GM21360 (cell line): ENCODE measurements around the gene CRB1.

Experiments
- ATAC-seq: cut with Tn5 transposase; IDR thresholded peaks from one replicate; pipeline ENCODE4 v1.9.1; 2021; ENCODE audit warnings: mild to moderate bottlenecking, moderate library complexity; ENCODE audit not compliant: unreplicated experiment

The CRB1 gene

GRCh38 chr1:197268012-197268411 lies at the start of gene CRB1:
Gene CRB1 (plus strand): TSS chr1:197268252. CDS start chr1:197268413, 161 bp downstream.
- no peak for ATAC-seq

- no peak for ATAC-seq
Observed at GRCh38 chr1:197218857-197219256, 49.2 kb upstream of the CRB1 start.

DNA sequence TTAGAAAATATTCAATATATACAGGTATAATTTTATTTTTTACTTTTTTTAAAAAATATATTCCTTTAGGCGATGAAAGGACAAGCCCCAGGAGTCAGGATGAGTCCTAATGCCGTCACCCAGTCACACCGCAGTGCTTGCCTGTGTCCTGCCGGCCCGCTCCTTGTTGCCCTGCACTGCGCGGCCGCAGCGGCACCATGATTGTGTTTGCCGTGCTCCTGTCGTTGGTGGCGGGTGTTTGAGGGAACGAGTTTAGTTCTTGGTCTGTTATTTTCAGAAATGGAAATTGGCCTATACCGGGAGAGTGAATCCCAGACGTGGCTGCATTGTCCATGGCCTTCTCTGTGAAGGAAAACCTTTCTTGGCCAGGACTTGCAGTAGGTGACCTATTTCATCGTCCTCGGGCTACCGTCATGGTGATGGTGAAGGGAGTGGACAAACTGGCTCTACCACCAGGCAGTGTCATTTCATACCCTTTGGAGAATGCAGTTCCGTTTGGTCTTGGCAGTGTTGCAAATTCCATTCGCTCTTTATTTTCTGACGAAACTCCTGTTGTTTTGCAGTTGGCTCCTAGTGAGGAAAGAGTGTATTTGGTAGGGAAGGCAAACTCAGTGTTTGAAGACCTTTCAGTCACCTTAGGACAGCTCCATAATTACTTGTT lies 45.9 kb upstream of the CRB1 start:
- ATAC-seq = no peak

- no peak for ATAC-seq
Observed at GRCh38 chr1:197222780-197223179, 45.3 kb upstream of the CRB1 start.

DNA sequence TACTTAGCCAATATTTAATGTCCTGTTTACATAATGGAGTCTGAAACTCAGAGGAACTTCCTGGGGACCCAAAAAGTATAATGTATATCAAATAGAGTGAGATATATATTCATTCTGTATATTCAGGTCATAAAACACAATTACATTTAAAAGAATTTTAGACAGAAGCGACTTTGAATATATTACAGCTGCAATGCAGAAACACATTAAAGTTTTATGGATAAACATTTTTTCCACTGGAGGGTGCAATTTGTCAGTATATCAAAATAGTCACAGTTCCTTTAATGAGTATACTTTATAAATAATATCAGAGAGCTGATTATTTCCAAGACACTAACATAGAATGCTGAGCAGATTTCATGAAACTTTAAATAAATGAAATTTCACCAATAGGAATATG lies 43.9 kb upstream of the CRB1 start:
- no peak for ATAC-seq

- ATAC-seq = no peak
Observed at GRCh38 chr1:197225611-197226010, 42.4 kb upstream of the CRB1 start.

- no peak for ATAC-seq
Observed at GRCh38 chr1:197234581-197234980, 33.5 kb upstream of the CRB1 start.

- no peak for ATAC-seq
Observed at GRCh38 chr1:197235355-197235754, 32.7 kb upstream of the CRB1 start.

DNA sequence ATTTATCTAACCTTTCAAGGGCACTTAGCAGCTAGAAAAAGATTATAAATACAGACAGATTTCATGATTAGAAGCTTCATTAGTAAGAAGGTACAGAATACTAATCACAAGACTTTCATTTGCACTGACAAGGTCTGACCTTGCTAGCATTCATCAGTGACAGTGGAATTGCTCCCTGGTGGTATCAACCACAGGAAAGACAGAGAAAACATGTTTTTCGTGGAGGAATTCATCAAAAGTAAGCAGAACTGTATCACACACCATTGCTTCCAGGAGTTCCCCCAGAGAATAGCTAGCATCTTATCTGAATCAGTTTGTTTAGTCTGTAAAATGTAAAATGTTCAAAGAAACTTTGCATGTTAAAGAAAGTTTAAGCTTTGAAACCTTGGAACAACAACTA lies 20.6 kb upstream of the CRB1 start:
- ATAC-seq = no peak

DNA sequence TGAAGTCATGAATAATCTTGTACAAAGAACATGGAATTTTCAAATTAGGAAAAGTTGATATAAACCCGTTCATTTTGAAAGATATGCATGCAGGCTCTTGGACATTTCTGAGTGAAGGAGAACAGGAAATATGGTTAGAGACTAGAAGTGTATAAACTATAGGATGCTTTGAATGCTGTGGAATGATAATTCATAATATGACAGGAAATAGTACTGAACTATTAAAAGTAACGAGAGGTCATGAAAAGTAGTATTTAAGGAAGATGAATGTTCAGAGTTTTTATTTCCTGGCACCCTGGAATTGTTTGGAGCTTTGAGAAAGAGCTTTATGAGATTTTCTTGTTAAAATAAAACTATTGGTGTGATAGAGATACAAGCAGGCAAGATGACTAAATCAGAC lies 18.7 kb upstream of the CRB1 start:
- no peak for ATAC-seq

- no peak for ATAC-seq
Observed at GRCh38 chr1:197250616-197251015, 17.4 kb upstream of the CRB1 start.

GRCh38 chr1:197252973-197253372 lies 15.1 kb upstream of the CRB1 start:
- ATAC-seq = no peak

DNA sequence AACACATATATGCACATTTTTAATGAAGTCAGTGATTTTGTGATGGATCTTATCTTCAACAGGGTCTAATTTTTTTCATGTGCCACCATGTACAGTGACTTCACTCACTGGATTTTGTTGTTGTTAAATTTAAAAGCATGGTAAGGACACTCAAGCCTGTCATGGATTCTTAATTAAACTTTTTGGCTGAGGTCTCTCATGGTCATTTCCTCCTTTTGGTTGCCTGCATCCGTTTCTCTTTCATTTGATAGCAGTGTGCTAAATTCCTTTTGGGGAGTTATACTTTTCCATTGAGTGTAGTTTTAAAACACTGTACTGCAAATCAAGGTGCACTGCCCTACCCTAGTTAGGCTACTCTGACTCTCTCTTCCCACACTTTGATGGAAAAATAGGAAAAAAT lies 13.2 kb upstream of the CRB1 start:
- ATAC-seq = no peak

DNA sequence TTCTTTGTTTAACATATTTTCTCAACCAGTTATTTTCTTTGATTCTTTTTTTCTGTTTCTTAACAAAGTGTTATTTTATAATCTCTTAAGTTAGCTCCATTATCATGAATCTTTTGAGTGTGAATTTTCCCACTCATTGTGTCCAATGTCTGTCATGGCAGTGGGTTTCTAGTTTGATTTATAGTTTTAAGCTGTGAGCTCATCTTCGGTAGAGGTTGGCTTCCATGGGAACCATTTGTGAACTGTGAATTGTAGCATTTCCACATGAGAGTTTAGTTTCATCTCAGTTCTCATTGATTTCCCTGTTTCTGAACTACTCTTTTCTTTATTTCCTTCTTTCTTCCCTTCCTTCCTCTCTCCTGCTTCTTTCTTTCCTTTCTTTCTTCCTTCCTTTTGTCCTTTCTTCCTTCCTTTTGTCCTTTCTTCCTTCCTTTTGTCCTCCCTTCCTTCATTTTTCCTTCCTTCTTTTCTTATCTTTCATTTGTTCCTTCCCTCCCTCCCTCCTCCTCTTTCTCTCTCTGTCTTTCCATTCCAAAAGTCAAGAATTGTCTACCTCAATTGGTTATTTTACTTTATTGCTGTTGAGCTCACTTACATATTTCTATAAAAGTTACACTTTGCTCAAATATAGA lies 3.0 kb upstream of the CRB1 start:
- ATAC-seq = no peak

DNA sequence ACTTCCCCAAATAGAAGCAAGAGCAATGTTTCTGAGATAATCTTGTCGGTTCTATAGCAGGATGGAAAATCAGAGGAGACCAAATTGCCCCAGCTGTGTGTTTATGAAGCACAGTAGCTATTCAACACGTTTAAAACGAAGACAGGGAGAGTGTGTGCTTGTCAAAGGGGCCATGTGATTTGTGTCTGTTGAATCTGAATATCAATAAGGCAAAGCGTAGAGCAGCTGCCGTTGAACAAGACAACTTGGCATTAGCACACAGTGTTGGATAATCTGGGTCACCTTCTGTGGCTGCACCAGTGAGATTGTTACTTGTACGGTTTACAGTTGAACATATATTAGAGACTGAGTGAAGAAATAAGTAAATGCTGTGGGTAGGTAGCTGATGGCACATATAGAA lies 1.0 kb downstream of the CRB1 start:
- no peak for ATAC-seq

DNA sequence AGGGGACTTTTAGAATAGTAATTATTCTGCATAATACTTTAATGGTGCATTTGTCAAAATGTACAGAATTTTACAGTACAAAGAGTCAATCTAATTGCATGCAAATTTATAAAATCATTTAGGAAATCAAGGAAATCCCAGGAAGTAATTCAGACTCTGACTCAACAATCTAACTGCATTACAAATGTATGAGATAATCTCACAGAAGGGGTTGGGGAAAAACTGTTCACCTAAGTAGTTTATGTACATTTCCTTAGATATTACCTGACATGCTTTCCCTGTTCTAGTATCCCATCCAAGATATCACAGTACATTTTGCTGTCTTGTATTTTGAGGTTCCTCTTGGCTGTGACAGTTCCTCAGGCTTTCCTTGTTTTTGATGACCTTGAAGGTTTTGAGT lies 4.7 kb downstream of the CRB1 start:
- ATAC-seq = no peak

GRCh38 chr1:197277166-197277565 lies 9.1 kb downstream of the CRB1 start:
- no peak for ATAC-seq

GRCh38 chr1:197284325-197284724 lies 16.3 kb downstream of the CRB1 start:
- ATAC-seq = no peak

DNA sequence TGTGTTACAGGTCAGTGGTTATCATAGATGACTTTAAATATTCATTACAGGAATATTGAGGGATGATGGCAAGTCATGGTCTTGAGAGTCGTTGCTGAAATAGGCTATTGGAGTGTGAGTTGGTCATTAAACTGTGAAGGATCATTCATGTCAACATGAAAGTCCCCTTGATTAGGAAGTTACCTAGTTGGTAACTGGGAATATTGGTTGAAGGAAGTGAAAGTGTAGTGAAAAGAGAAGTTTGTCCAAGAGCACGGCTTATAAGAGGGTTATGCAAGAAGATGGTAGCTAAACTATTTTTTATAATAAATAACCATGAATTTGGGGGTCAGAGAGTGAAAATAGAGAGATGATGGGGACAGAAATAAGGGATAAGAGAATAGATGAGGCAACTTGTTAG lies 16.9 kb downstream of the CRB1 start:
- no peak for ATAC-seq

DNA sequence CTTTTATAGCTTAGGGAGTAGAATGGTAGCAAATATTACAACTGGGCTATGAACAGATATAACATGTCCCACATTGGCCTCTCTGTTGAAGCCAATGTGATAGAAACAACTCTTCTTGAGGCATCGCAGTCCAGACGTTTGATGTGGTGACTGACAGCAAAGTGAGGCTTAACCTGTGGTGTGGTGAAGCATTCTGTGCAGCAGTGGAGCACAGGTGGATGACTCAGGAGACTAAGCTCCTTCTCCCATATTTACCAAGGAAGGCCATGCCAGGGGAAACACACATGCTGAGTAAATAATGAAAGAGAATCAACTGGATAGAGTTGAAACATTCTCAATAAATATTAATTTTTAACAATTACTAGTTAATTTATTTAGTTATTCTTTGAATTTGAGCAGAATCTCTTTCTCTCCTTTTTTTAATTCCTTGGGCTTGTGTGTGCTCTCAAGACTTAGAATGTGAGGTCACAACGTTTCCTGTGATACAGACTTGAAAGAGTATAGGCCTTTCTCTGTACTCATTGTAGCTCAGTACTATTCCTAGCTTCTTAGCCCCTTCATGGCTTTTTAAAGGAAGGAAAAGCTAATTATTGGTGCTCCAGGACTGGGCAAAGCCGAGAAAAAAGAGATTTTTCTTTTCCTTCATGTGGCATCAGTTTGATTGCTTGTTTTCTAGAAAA lies 17.6 kb downstream of the CRB1 start:
- ATAC-seq = no peak

- no peak for ATAC-seq
Observed at GRCh38 chr1:197286634-197287033, 18.6 kb downstream of the CRB1 start.

DNA sequence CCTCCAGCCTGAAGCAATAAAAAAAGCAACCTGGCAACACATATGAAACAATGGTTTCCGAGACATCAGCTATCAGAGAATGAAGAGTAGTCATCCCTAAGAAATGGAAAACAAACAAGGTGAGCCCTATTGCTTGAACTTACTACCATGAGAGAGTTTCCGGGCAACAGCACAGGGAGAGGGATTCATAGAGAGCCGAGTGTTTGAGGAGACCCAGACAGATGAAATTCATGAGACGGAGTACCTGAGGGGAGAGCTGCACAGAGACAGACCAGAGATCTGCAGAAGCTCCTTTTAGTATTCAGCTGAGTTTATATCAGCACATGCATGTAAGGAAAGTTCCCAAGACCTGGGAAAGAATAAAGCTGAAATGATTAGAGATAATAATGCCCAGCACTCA lies 19.8 kb downstream of the CRB1 start:
- ATAC-seq = no peak
